HCT116 (cell line): ENCODE data around the gene KAZN. TPM values are rescaled to one million over a fixed set of nuclear protein-coding genes. Genes with fewer than 3 reads are reported as not detected.

Source experiments
- ATAC-seq: fragments of 200-7000 bp; cut with Tn5 transposase; 2 replicates; pipeline ENCODE4 v1.9.1; 2020; ENCODE audit warnings: mild to moderate bottlenecking, moderate library complexity
- BruUV-seq: library from RNA; stranded (reverse); fragments of 400-500 nt; replicated peaks from 2 replicates; lab custom pipeline; 2021; lab: Mats Ljungman, UMichigan
- CTCF ChIA-PET: fragments of 300-600 bp; sonication (Branson Sonifier 250); formaldehyde crosslinking; loops from one replicate; lab custom pipeline; 2021; ENCODE audit warnings: antibody characterized with exemption; lab: Charles Lee
- POLR2A ChIA-PET: fragments of 300-600, 350-600 bp; sonication (Branson Sonifier 250); formaldehyde crosslinking; loops from one replicate; lab custom pipeline; 2021; ENCODE audit warnings: antibody characterized with exemption; lab: Charles Lee
- RAD21 ChIA-PET, 2 experiments: fragments of 300-600 bp; sonication (Branson Sonifier 250); formaldehyde crosslinking; loops; one replicate each; lab custom pipeline; 2023; ENCODE audit warnings: low total read pairs in 2 of 2; ENCODE audit not compliant: uncharacterized antibody in 2 of 2, unreplicated experiment in 2 of 2, low non-redundant PET in 1 of 2; lab: Charles Lee
- DNase-seq: peaks from one replicate; pipeline ENCODE4 v3.0.0-alpha.2; 2010; ENCODE audit warnings: low read depth, low spot score
- H2AFZ ChIP-seq: fragments of 200-600 bp; shearing (Covaris generic), sonication (generic); 2 replicates; pipeline ENCODE4 v1.6.1; 2017; ENCODE audit warnings: low read depth, mixed run types, mixed read lengths, antibody characterized with exemption, low read length; ENCODE audit not compliant: poor library complexity, severe bottlenecking
- H3K27ac ChIP-seq: 2 replicates; pipeline ENCODE4 v1.5.1; 2012; ENCODE audit warnings: low read depth, low read length
- H3K27me3 ChIP-seq: fragments of 200-600 bp; sonication (generic); 2 replicates; pipeline ENCODE4 v1.6.1; 2016; ENCODE audit warnings: mixed run types, low read length, mixed read lengths; ENCODE audit not compliant: insufficient read depth
- H3K36me3 ChIP-seq, 2 experiments: fragments of 200-500 bp in 1 of 2; fragments of 200-600 bp in 1 of 2; sonication (Bioruptor generic) in 1 of 2; sonication (generic) in 1 of 2; 2 replicates each; pipeline versions ENCODE4 v1.5.1 to v1.6.1; 2014 to 2016; ENCODE audit warnings: low read length in 2 of 2, inconsistent platforms in 1 of 2, mixed read lengths in 1 of 2, mixed run types in 1 of 2; ENCODE audit not compliant: insufficient read depth in 2 of 2, control insufficient read depth in 1 of 2
- H3K4me1 ChIP-seq, 2 experiments: fragments of 200-600 bp in 1 of 2; sonication (generic) in 1 of 2; 2 replicates each; pipeline versions ENCODE4 v1.5.1 to v1.6.1; 2012 to 2017; ENCODE audit warnings: low read length in 2 of 2, inconsistent platforms in 1 of 2, mild to moderate bottlenecking in 1 of 2, mixed read lengths in 1 of 2, mixed run types in 1 of 2, moderate library complexity in 1 of 2; ENCODE audit not compliant: insufficient read depth in 2 of 2, control insufficient read depth in 1 of 2
- H3K4me2 ChIP-seq: fragments of 200-600 bp; sonication (generic); 2 replicates; pipeline ENCODE4 v1.6.1; 2017; ENCODE audit warnings: mixed run types, low read length, mixed read lengths
- H3K4me3 ChIP-seq, 2 experiments: fragments of 200-600 bp in 1 of 2; sonication (generic) in 1 of 2; replicated peaks in 1 of 2; 2 replicates each; pipeline ENCODE4 v1.5.1; 2011 to 2016; ENCODE audit warnings: low read length in 2 of 2, control low read depth in 1 of 2, low read depth in 1 of 2, mild to moderate bottlenecking in 1 of 2, mixed read lengths in 1 of 2, mixed run types in 1 of 2
- H3K79me2 ChIP-seq: fragments of 200-600 bp; sonication (generic); 2 replicates; pipeline ENCODE4 v1.6.1; 2017; ENCODE audit warnings: mild to moderate bottlenecking, mixed run types, low read length, moderate library complexity, mixed read lengths; ENCODE audit not compliant: insufficient read depth
- H3K9ac ChIP-seq: fragments of 200-600 bp; sonication (generic); 2 replicates; pipeline ENCODE4 v1.6.1; 2016; ENCODE audit warnings: low read length, mixed read lengths
- H3K9me2 ChIP-seq: fragments of 200-600 bp; sonication (generic), shearing (Covaris generic); 2 replicates; pipeline ENCODE4 v1.6.1; 2017; ENCODE audit warnings: mixed run types, mild to moderate bottlenecking, moderate library complexity; ENCODE audit not compliant: insufficient read depth
- H3K9me3 ChIP-seq, 2 experiments: fragments of 200-500 bp in 1 of 2; fragments of 200-600 bp in 1 of 2; sonication (Bioruptor generic) in 1 of 2; sonication (generic) in 1 of 2; 2 replicates each; pipeline ENCODE4 v1.6.1; 2014 to 2017; ENCODE audit warnings: low read length in 2 of 2, mixed read lengths in 2 of 2, inconsistent platforms in 1 of 2, low read depth in 1 of 2, mild to moderate bottlenecking in 1 of 2, mixed run types in 1 of 2, moderate library complexity in 1 of 2; ENCODE audit not compliant: control insufficient read depth in 1 of 2, insufficient read depth in 1 of 2
- H4K20me1 ChIP-seq: fragments of 200-600 bp; sonication (generic), shearing (Covaris generic); 2 replicates; pipeline ENCODE4 v1.6.1; 2017; ENCODE audit warnings: mixed run types, mild to moderate bottlenecking, moderate library complexity; ENCODE audit not compliant: insufficient read depth
- ATF3 ChIP-seq: IDR thresholded peaks from 2 replicates; pipeline ENCODE4 v1.6.1; 2012
- CEBPB ChIP-seq: IDR thresholded peaks from 2 replicates; pipeline ENCODE4 v1.6.1; 2012; ENCODE audit warnings: low read depth
- CTCF ChIP-seq, 3 experiments: fragments of 200-600 bp in 1 of 3; sonication (generic) in 1 of 3; IDR thresholded peaks in 2 of 3; conservative IDR thresholded peaks in 1 of 3; 2 replicates each; pipeline ENCODE4 v1.5.1; 2012 to 2017; ENCODE audit warnings: low read depth in 2 of 3, low read length in 2 of 3, antibody characterized with exemption in 1 of 3, borderline replicate concordance in 1 of 3, control low read depth in 1 of 3, mild to moderate bottlenecking in 1 of 3, mixed read lengths in 1 of 3, mixed run types in 1 of 3, moderate library complexity in 1 of 3; ENCODE audit not compliant: insufficient read depth in 1 of 3
- EGR1 ChIP-seq: IDR thresholded peaks from 2 replicates; pipeline ENCODE4 v1.6.1; 2012; ENCODE audit warnings: low read depth
- EZH2 ChIP-seq: fragments of 200-600 bp; sonication (generic); IDR thresholded peaks from 2 replicates; pipeline ENCODE4 v1.6.1; 2017; ENCODE audit warnings: antibody characterized with exemption, mixed run types
- FOSL1 ChIP-seq: IDR thresholded peaks from 2 replicates; pipeline ENCODE4 v1.6.1; 2012; ENCODE audit warnings: low read depth
- JUND ChIP-seq: IDR thresholded peaks from 2 replicates; pipeline ENCODE4 v1.6.1; 2012
- POLR2A ChIP-seq: IDR thresholded peaks from 2 replicates; pipeline ENCODE4 v1.7.0; 2011; ENCODE audit warnings: borderline replicate concordance; ENCODE audit not compliant: insufficient read depth, insufficient read length; ENCODE audit errors: extremely low read depth
- POLR2AphosphoS5 ChIP-seq: IDR thresholded peaks from 2 replicates; pipeline ENCODE4 v1.6.1; 2011; ENCODE audit warnings: mild to moderate bottlenecking, low read depth, low read length, moderate library complexity
- YY1 ChIP-seq: IDR thresholded peaks from 2 replicates; pipeline ENCODE4 v1.6.1; 2011; ENCODE audit warnings: low read length, low read depth, moderate library complexity, mild to moderate bottlenecking; ENCODE audit not compliant: insufficient replicate concordance; ENCODE audit errors: extremely low read depth
- ZNF274 ChIP-seq: fragments of 200-500 bp; sonication (Bioruptor generic); IDR thresholded peaks from 2 replicates; pipeline ENCODE4 v1.6.1; 2014; ENCODE audit warnings: mild to moderate bottlenecking, low read depth, low read length, inconsistent platforms
- intact Hi-C: fragments of 100-400 bp; cut with micrococcal nuclease; formaldehyde crosslinking; loops from 2 replicates; pipeline ENCODE4 v1.10.0; 2022
- total RNA-seq: library from RNA; stranded (reverse); gene quantifications from one replicate; pipeline ENCODE4 v1.2.1, GENCODE V29; 2021; ENCODE audit not compliant: unreplicated experiment

The KAZN gene
- total RNA-seq, 1 experiment from 2014 or later, result 13.4 TPM

GRCh38 chr1:14946684-14947238, 348.3 kb downstream of the KAZN start:
- H3K9me3 ChIP-seq, result no peaks in the 10 kb centered on the region
- RAD21 ChIA-PET, result no interaction called here
- intact Hi-C loops, result no loop called here
- peaks cover 4 to 21% of the 10 kb centered on the region in 2 experiments; a peak in 3 of 4 replicates for H3K4me1 ChIP-seq
- no peaks in the 10 kb centered on the region for H4K20me1 ChIP-seq
- no peaks in the 10 kb centered on the region for H3K36me3 ChIP-seq
- ATAC-seq (peak; percentile 33; the same call in 1 of the 2 replicates), DNase-seq (no peak)
- CTCF ChIA-PET, result no interaction called here
- H3K27me3 ChIP-seq, result no peaks in the 10 kb centered on the region
- H3K9ac ChIP-seq, result no peak overlapping the region
- no peak overlapping the region for H3K27ac ChIP-seq
- peaks cover 6% of the 10 kb centered on the region for H3K79me2 ChIP-seq
- BruUV-seq, result no TSS peak
- no peak overlapping the region for H2AFZ ChIP-seq
- no peaks in the 10 kb centered on the region for H3K9me2 ChIP-seq
- H3K4me2 ChIP-seq, result peak overlapping the region; percentile 35
- POLR2A ChIA-PET, result interaction anchor here (0.9 kb wide), 1 partner anchor 11 kb away, joined by 3 read pairs; no protein-coding TSS in a partner anchor
- TF ChIP-seq ZNF274 (no peak), JUND (no peak), FOSL1 (no peak), EGR1 (no peak), CTCF (IDR thresholded peaks at IDR 0.05 in 2 of 3, conservative IDR thresholded peaks at IDR 0.05 in 1 of 3; ENCODE audit: borderline replicate concordance in 1 of 3, insufficient read depth in 1 of 3, low read depth in 2 of 3, low read length in 2 of 3) (no peak)
- no peak overlapping the region for H3K4me3 ChIP-seq

GRCh38 chr1:14947421-14947820, 348.9 kb downstream of the KAZN start:
- Histone ChIP-seq H3K27ac (no peak overlapping the region), H3K79me2 (peaks cover 6% of the 10 kb centered on the region), H3K4me1 (peaks cover 4 to 22% of the 10 kb centered on the region in 2 experiments; a peak in 3 of 4 replicates), H3K9me2 (no peaks in the 10 kb centered on the region), H3K4me3 (no peak overlapping the region), H3K4me2 (0 out of 2 replicates have a peak overlapping the region, but pooled peaks have one; percentile 35), H4K20me1 (no peaks in the 10 kb centered on the region), H3K36me3 (no peaks in the 10 kb centered on the region), H3K9me3 (no peaks in the 10 kb centered on the region), H3K27me3 (no peaks in the 10 kb centered on the region), H2AFZ (no peak overlapping the region), H3K9ac (no peak overlapping the region)
- BruUV-seq, result no TSS peak
- ATAC-seq (no peak), DNase-seq (no peak)
- TF ChIP-seq CEBPB (no peak), EZH2 (no peak), CTCF (IDR thresholded peaks at IDR 0.05 in 2 of 3, conservative IDR thresholded peaks at IDR 0.05 in 1 of 3; ENCODE audit: borderline replicate concordance in 1 of 3, insufficient read depth in 1 of 3, low read depth in 2 of 3, low read length in 2 of 3) (no peak), ZNF274 (no peak), POLR2AphosphoS5 (no peak), POLR2A (no peak), YY1 (no peak), ATF3 (no peak)
- intact Hi-C loops, result no loop called here
- ChIA-PET POLR2A (no interaction called here), RAD21 (no interaction called here), CTCF (no interaction called here)
